GM23338 (cell line): ENCODE results near the gene GDF10.

Experiments used
- CREB1 ChIP-seq: fragments of 250-450 bp; sonication (Bioruptor Pico); IDR thresholded peaks from 2 replicates; pipeline ENCODE4 v1.5.0; 2020; ENCODE audit warnings: low read depth, mild to moderate bottlenecking, moderate library complexity
- CTCF ChIP-seq, 2 experiments: fragments of 200-600 bp in 1 of 2; sonication (generic) in 1 of 2; conservative IDR thresholded peaks; 2 replicates each; pipeline versions ENCODE4 v1.5.1 to v1.6.1; 2016 to 2017; ENCODE audit warnings: antibody characterized with exemption in 2 of 2, low read depth in 2 of 2, mild to moderate bottlenecking in 2 of 2, moderate library complexity in 1 of 2
- NANOG ChIP-seq: IDR thresholded peaks from 2 replicates; pipeline ENCODE4 v1.6.1; 2016; ENCODE audit warnings: antibody characterized with exemption, borderline replicate concordance
- REST ChIP-seq: IDR thresholded peaks from one replicate; pipeline ENCODE4 v1.6.1; 2018; ENCODE audit warnings: antibody characterized with exemption; ENCODE audit not compliant: unreplicated experiment

- TF ChIP-seq CTCF (conservative IDR thresholded peaks at IDR 0.05; ENCODE audit: low read depth in 2 of 2) (no peak), REST (no peak), NANOG (no peak), CREB1 (CRISPR knock-in tag) (no peak)
These were observed 9.7 kb upstream of the GDF10 start for GRCh38 chr10:47290338-47290737.
